Trophoblast cell (in vitro differentiated cells and primary cell): ENCODE measurements around the gene PEX11A.

Experiments used
- DNase-seq, 2 donors: peaks; one replicate each; pipeline ENCODE4 v3.0.0-alpha.2; 2016
- H2AFZ ChIP-seq: 2 replicates; pipeline ENCODE4 v1.6.1; 2013; ENCODE audit warnings: low read length, moderate library complexity, mild to moderate bottlenecking; ENCODE audit not compliant: insufficient read depth, poor library complexity
- H2AK5ac ChIP-seq: 2 replicates; pipeline ENCODE4 v1.6.1; 2013; ENCODE audit warnings: mild to moderate bottlenecking, low read length
- H2BK120ac ChIP-seq: 2 replicates; pipeline ENCODE4 v1.6.1; 2013; ENCODE audit warnings: low read length, mild to moderate bottlenecking, moderate library complexity; ENCODE audit not compliant: insufficient read depth, poor library complexity
- H2BK12ac ChIP-seq: 2 replicates; pipeline ENCODE4 v1.6.1; 2013; ENCODE audit warnings: mild to moderate bottlenecking, low read length, moderate library complexity
- H2BK5ac ChIP-seq: 2 replicates; pipeline ENCODE4 v1.6.1; 2013; ENCODE audit warnings: low read length, low read depth, moderate library complexity, mild to moderate bottlenecking; ENCODE audit not compliant: poor library complexity
- H3K14ac ChIP-seq: 2 replicates; pipeline ENCODE4 v1.6.1; 2013; ENCODE audit warnings: mild to moderate bottlenecking, low read length
- H3K18ac ChIP-seq: 2 replicates; pipeline ENCODE4 v1.6.1; 2013; ENCODE audit warnings: mild to moderate bottlenecking, low read length
- H3K23ac ChIP-seq: 2 replicates; pipeline ENCODE4 v1.6.1; 2013; ENCODE audit warnings: low read length
- H3K27ac ChIP-seq: 2 replicates; pipeline ENCODE4 v1.5.1; 2013; ENCODE audit warnings: low read depth, mild to moderate bottlenecking, inconsistent platforms, low read length, moderate library complexity
- H3K27me3 ChIP-seq: 2 replicates; pipeline ENCODE4 v1.6.1; 2013; ENCODE audit warnings: inconsistent platforms, mild to moderate bottlenecking, low read length, moderate library complexity; ENCODE audit not compliant: insufficient read depth
- H3K36me3 ChIP-seq, 2 experiments: 1 replicate in 1 of 2; 2 replicates in 1 of 2; pipeline ENCODE4 v1.6.1; 2013; ENCODE audit warnings: low read length in 2 of 2, mild to moderate bottlenecking in 2 of 2, moderate library complexity in 1 of 2; ENCODE audit not compliant: insufficient read depth in 2 of 2, control insufficient read depth in 1 of 2
- H3K4ac ChIP-seq: 2 replicates; pipeline ENCODE4 v1.6.1; 2013; ENCODE audit warnings: low read depth, mild to moderate bottlenecking, low read length, moderate library complexity
- H3K4me1 ChIP-seq, 2 experiments: 1 replicate in 1 of 2; 2 replicates in 1 of 2; pipeline ENCODE4 v1.6.1; 2013; ENCODE audit warnings: low read length in 2 of 2, mild to moderate bottlenecking in 2 of 2, moderate library complexity in 1 of 2; ENCODE audit not compliant: insufficient read depth in 2 of 2, control insufficient read depth in 1 of 2
- H3K4me2 ChIP-seq: 2 replicates; pipeline ENCODE4 v1.6.1; 2013; ENCODE audit warnings: inconsistent platforms, mild to moderate bottlenecking, low read length, moderate library complexity
- H3K4me3 ChIP-seq: 2 replicates; pipeline ENCODE4 v1.5.1; 2013; ENCODE audit warnings: mild to moderate bottlenecking, low read depth, low read length, inconsistent platforms
- H3K79me1 ChIP-seq: one replicate; pipeline ENCODE4 v1.6.1; 2013; ENCODE audit warnings: low read length
- H3K79me2 ChIP-seq: 2 replicates; pipeline ENCODE4 v1.6.1; 2013; ENCODE audit warnings: low read length, mild to moderate bottlenecking; ENCODE audit not compliant: control insufficient read depth, insufficient read depth, poor library complexity
- H3K9ac ChIP-seq: 2 replicates; pipeline ENCODE4 v1.6.1; 2013; ENCODE audit warnings: mild to moderate bottlenecking, low read length
- H3K9me3 ChIP-seq: 2 replicates; pipeline ENCODE4 v1.6.1; 2013; ENCODE audit warnings: low read depth, mild to moderate bottlenecking, control low read depth, inconsistent platforms, low read length; ENCODE audit not compliant: insufficient read depth
- H4K12ac ChIP-seq: 2 replicates; pipeline ENCODE4 v1.6.1; 2013; ENCODE audit warnings: low read depth, mild to moderate bottlenecking, low read length, moderate library complexity
- H4K8ac ChIP-seq: 2 replicates; pipeline ENCODE4 v1.6.1; 2013; ENCODE audit warnings: low read depth, mild to moderate bottlenecking, low read length, moderate library complexity
- H4K91ac ChIP-seq: one replicate; pipeline ENCODE4 v1.6.1; 2013; ENCODE audit warnings: low read depth, mild to moderate bottlenecking, low read length, moderate library complexity
- WGBS: extraction: QIAGEN DNeasy Blood & Tissue Kit; methylation state at CpG from one replicate; pipeline ENCODE4 v1.1.7; 2013; ENCODE audit warnings: missing lambda C conversion rate; ENCODE audit not compliant: insufficient read length, insufficient coverage; ENCODE audit errors: extremely low coverage; 5-methylcytosine and 5-hydroxymethylcytosine counted together

Gene PEX11A

DNA sequence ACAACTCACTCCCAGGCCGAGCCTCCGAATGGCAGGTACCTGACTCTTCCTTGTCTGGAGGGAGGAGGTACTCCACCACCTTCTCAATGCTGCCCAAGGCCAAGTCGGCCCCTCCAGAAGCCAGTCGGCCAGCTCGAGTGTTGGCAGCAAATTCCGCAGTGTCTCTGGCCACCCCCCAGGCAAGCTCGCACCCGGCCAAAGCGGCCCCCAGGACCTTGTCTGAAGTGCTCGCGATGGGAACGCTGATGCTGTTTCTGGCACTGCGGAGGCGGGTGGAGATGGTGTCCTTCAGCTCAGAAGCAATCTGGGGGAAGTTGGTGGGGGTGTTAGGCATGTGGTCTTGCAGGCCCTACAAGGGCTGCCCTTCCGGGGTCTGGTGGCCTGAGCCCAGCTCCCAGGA, 20.6 kb downstream of the PEX11A start:
- Histone ChIP-seq H2BK5ac (no peak overlapping the region), H3K14ac (no peak overlapping the region), H3K27me3 (peaks cover 2% of the 10 kb centered on the region), H4K8ac (no peak overlapping the region), H3K23ac (no peak overlapping the region), H2BK12ac (no peak overlapping the region), H4K91ac (no peak overlapping the region), H3K4me1 (peaks cover 0 to 6% of the 10 kb centered on the region in 2 experiments), H3K4me3 (no peak overlapping the region), H3K79me1 (peaks cover 4% of the 10 kb centered on the region), H3K36me3 (no peaks in the 10 kb centered on the region), H3K9me3 (peaks cover 1% of the 10 kb centered on the region), H3K27ac (no peak overlapping the region), H2BK120ac (no peak overlapping the region), H2AK5ac (no peak overlapping the region), H3K4ac (no peak overlapping the region), H3K79me2 (no peaks in the 10 kb centered on the region), H3K9ac (no peak overlapping the region), H3K18ac (no peak overlapping the region), H2AFZ (no peak overlapping the region), H3K4me2 (no peak overlapping the region), H4K12ac (no peak overlapping the region)
- no CpG with 5 or more reads among the region's 15 CpGs for WGBS
- no peak for DNase-seq

DNA sequence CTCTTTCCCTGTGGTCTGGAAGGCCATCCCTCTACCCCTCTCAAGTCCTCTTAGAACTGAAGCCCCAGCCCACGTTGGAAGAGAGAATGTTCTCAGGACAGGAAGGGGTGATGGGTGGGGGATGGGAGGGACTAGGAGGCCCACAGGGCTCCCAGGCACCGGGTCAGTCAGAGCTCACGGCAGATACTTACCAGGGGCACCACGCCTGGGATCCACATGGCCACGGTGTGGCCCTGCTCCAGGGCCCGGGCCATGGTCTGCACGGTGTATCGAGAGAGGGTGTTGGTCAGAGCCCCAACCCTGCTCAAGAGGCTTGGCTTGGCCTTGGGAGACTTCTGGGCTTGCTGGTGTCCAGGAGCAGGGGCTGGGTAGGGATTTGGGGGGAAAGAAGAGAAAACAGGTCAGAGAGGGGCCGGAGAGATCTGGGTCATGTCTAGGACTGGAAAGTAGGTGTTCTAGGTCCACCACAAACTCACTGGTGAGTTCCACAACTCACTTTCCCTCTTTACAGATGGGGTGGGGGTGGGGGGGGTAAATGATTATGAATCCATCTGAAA, 21.2 kb downstream of the PEX11A start:
- H2BK5ac ChIP-seq: no peak overlapping the region
- peaks cover 4% of the 10 kb centered on the region for H3K79me1 ChIP-seq
- WGBS: no CpG with 5 or more reads among the region's 9 CpGs
- peaks cover 0 to 6% of the 10 kb centered on the region in 2 experiments for H3K4me1 ChIP-seq
- H3K4me2 ChIP-seq: no peak overlapping the region
- H3K23ac ChIP-seq: no peak overlapping the region
- no peak overlapping the region for H3K27ac ChIP-seq
- H2AFZ ChIP-seq: no peak overlapping the region
- peaks cover 8% of the 10 kb centered on the region for H3K27me3 ChIP-seq
- H3K4ac ChIP-seq: no peak overlapping the region
- H2BK12ac ChIP-seq: no peak overlapping the region
- no peak overlapping the region for H2AK5ac ChIP-seq
- H3K9ac ChIP-seq: no peak overlapping the region
- no peak overlapping the region for H3K14ac ChIP-seq
- no peaks in the 10 kb centered on the region for H3K79me2 ChIP-seq
- peaks cover 1% of the 10 kb centered on the region for H3K9me3 ChIP-seq
- peak overlapping the region; percentile 30 for H3K4me3 ChIP-seq
- no peak overlapping the region for H4K12ac ChIP-seq
- no peaks in the 10 kb centered on the region for H3K36me3 ChIP-seq
- H3K18ac ChIP-seq: no peak overlapping the region
- no peak overlapping the region for H4K91ac ChIP-seq
- no peak for DNase-seq
- no peak overlapping the region for H2BK120ac ChIP-seq
- H4K8ac ChIP-seq: no peak overlapping the region

DNA sequence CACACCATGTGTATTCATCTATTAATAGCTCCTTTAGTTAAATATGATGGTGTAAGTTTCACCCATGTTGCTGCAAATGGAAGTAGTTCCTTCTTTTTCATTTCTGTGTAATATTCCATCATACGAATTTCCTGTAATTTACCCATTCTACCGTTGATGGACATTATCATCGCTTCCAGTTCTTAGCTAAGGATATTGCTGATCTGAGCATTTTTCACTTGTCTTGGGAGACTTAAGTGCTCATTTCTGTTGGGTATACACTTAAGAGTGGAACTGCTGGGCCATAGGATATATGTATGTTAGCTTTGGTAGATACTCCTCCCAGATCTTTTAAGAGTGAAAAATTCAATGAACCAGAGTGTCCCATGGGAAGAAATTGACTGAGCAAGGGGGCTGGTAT, 22.4 kb downstream of the PEX11A start:
- Histone ChIP-seq H3K14ac (no peak overlapping the region), H2AK5ac (no peak overlapping the region), H3K4me1 (peaks cover 0 to 6% of the 10 kb centered on the region in 2 experiments), H2BK120ac (no peak overlapping the region), H3K18ac (no peak overlapping the region), H3K23ac (no peak overlapping the region), H3K79me1 (peaks cover 6% of the 10 kb centered on the region), H2BK5ac (no peak overlapping the region), H2BK12ac (no peak overlapping the region), H4K8ac (no peak overlapping the region), H4K12ac (no peak overlapping the region), H3K27ac (no peak overlapping the region), H3K4me3 (no peak overlapping the region), H3K4me2 (no peak overlapping the region), H3K4ac (no peak overlapping the region), H3K9ac (no peak overlapping the region), H3K79me2 (no peaks in the 10 kb centered on the region), H4K91ac (no peak overlapping the region), H3K36me3 (no peaks in the 10 kb centered on the region), H2AFZ (no peak overlapping the region), H3K9me3 (peaks cover 1% of the 10 kb centered on the region), H3K27me3 (peaks cover 9% of the 10 kb centered on the region)
- DNase-seq: no peak
- WGBS: no CpG with 5 or more reads among the region's 3 CpGs

DNA sequence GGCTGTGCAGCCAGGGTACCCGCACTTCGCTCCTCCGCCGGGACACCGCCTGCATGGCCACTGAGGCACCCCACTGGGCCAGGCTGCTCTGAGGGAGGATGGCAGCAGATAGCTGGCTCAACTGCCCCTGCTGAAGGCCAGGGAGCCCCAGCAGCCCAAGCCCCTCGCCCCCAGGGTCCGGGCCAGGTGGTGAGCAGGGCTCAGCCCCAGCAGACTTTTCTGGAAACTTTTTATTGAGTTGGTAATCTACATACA, 22.9 kb downstream of the PEX11A start:
- H2AFZ ChIP-seq: no peak overlapping the region
- no peaks in the 10 kb centered on the region for H3K9me3 ChIP-seq
- H3K9ac ChIP-seq: no peak overlapping the region
- H2BK120ac ChIP-seq: no peak overlapping the region
- no peak overlapping the region for H4K8ac ChIP-seq
- H3K27me3 ChIP-seq: peaks cover 9% of the 10 kb centered on the region
- no peak overlapping the region for H3K4ac ChIP-seq
- H3K79me1 ChIP-seq: peaks cover 6% of the 10 kb centered on the region
- no peaks in the 10 kb centered on the region for H3K79me2 ChIP-seq
- peaks cover 0 to 8% of the 10 kb centered on the region in 2 experiments for H3K4me1 ChIP-seq
- no peak overlapping the region for H3K23ac ChIP-seq
- no peak overlapping the region for H3K18ac ChIP-seq
- no peaks in the 10 kb centered on the region for H3K36me3 ChIP-seq
- no peak overlapping the region for H3K4me2 ChIP-seq
- H3K27ac ChIP-seq: no peak overlapping the region
- WGBS: no CpG with 5 or more reads among the region's 7 CpGs
- H4K12ac ChIP-seq: no peak overlapping the region
- no peak overlapping the region for H2BK12ac ChIP-seq
- no peak overlapping the region for H3K14ac ChIP-seq
- DNase-seq: no peak
- no peak overlapping the region for H3K4me3 ChIP-seq
- no peak overlapping the region for H4K91ac ChIP-seq
- no peak overlapping the region for H2AK5ac ChIP-seq
- no peak overlapping the region for H2BK5ac ChIP-seq
